Neural cell (in vitro differentiated cells): Measurements from ENCODE around the gene CHST11. TPM values are rescaled to one million over a fixed set of nuclear protein-coding genes. Genes with fewer than 3 reads are reported as not detected.

Source experiments
- H2AFZ ChIP-seq: fragments of 200-600, 300-800 bp; sonication (generic), shearing (Covaris generic); 2 replicates; pipeline ENCODE4 v1.6.0; 2014; ENCODE audit warnings: low read depth, mild to moderate bottlenecking, antibody characterized with exemption, low read length, moderate library complexity
- H3F3A ChIP-seq: fragments of 200-600 bp; shearing (Covaris generic); 2 replicates; pipeline ENCODE4 v1.6.1; 2016; ENCODE audit warnings: mild to moderate bottlenecking, moderate library complexity, mixed read lengths, antibody characterized with exemption, low read length; ENCODE audit not compliant: insufficient read depth, poor library complexity, severe bottlenecking
- H3K27ac ChIP-seq: fragments of 200-600, 300-800 bp; sonication (generic), shearing (Covaris generic); 2 replicates; pipeline ENCODE4 v1.5.1; 2014; ENCODE audit warnings: mild to moderate bottlenecking, low read length, moderate library complexity
- H3K27me3 ChIP-seq: fragments of 300-800, 200-600 bp; sonication (generic), shearing (Covaris generic); 2 replicates; pipeline ENCODE4 v1.6.0; 2014; ENCODE audit warnings: mild to moderate bottlenecking, low read depth, low read length, moderate library complexity; ENCODE audit not compliant: insufficient read depth
- H3K36me3 ChIP-seq: fragments of 300-800, 200-600 bp; sonication (generic), shearing (Covaris generic); 2 replicates; pipeline ENCODE4 v1.5.1; 2014; ENCODE audit warnings: mild to moderate bottlenecking, antibody characterized with exemption, low read length, moderate library complexity; ENCODE audit not compliant: insufficient read depth
- H3K4me2 ChIP-seq: fragments of 300-800, 200-600 bp; sonication (generic), shearing (Covaris generic); 2 replicates; pipeline ENCODE4 v1.6.0; 2014; ENCODE audit warnings: mild to moderate bottlenecking, low read length
- H3K4me3 ChIP-seq: fragments of 300-800, 200-600 bp; sonication (generic), shearing (Covaris generic); 2 replicates; pipeline ENCODE4 v1.5.1; 2014; ENCODE audit warnings: mild to moderate bottlenecking, low read length, moderate library complexity
- H3K79me2 ChIP-seq: fragments of 200-600 bp; shearing (Covaris generic); replicated peaks from 2 replicates; pipeline ENCODE4 v1.6.0; 2014; ENCODE audit warnings: mild to moderate bottlenecking, low read length, moderate library complexity; ENCODE audit not compliant: insufficient read depth
- H3K9ac ChIP-seq: fragments of 300-800, 200-600 bp; sonication (generic), shearing (Covaris generic); 2 replicates; pipeline ENCODE4 v1.6.1; 2016; ENCODE audit warnings: mild to moderate bottlenecking, low read length, mixed read lengths
- H3K9me2 ChIP-seq: fragments of 200-600 bp; shearing (Covaris generic); 2 replicates; pipeline ENCODE4 v1.6.1; 2016; ENCODE audit warnings: mild to moderate bottlenecking, low read length, mixed read lengths; ENCODE audit not compliant: insufficient read depth
- H3K9me3 ChIP-seq: fragments of 200-600, 300-800 bp; sonication (generic), shearing (Covaris generic); 2 replicates; pipeline ENCODE4 v1.6.1; 2016; ENCODE audit warnings: mild to moderate bottlenecking, mixed run types, low read length, moderate library complexity, mixed read lengths
- H4K20me1 ChIP-seq: fragments of 200-600 bp; shearing (Covaris generic); 2 replicates; pipeline ENCODE4 v1.6.1; 2016; ENCODE audit warnings: mild to moderate bottlenecking, mixed run types; ENCODE audit not compliant: insufficient read depth
- CTCF ChIP-seq: fragments of 450-650 bp; IDR thresholded peaks from 2 replicates; pipeline ENCODE4 v1.5.1; 2014; ENCODE audit warnings: antibody characterized with exemption, mild to moderate bottlenecking, moderate library complexity; ENCODE audit not compliant: poor library complexity, severe bottlenecking
- EP300 ChIP-seq: fragments of 450-650 bp; conservative IDR thresholded peaks from 2 replicates; pipeline ENCODE4 v1.6.1; 2014; ENCODE audit warnings: antibody characterized with exemption, mild to moderate bottlenecking, moderate library complexity; ENCODE audit not compliant: poor library complexity, severe bottlenecking
- EZH2 ChIP-seq: fragments of 200-600, 300-800 bp; shearing (Covaris generic), sonication (generic); IDR thresholded peaks from 2 replicates; pipeline ENCODE4 v1.6.1; 2014; ENCODE audit warnings: antibody characterized with exemption, low read length, borderline replicate concordance, mild to moderate bottlenecking; ENCODE audit not compliant: insufficient read depth, poor library complexity, severe bottlenecking
- MXI1 ChIP-seq: fragments of 450-650 bp; conservative IDR thresholded peaks from 2 replicates; pipeline ENCODE4 v1.6.1; 2014; ENCODE audit warnings: antibody characterized with exemption, mild to moderate bottlenecking; ENCODE audit not compliant: poor library complexity, severe bottlenecking
- POLR2AphosphoS5 ChIP-seq: IDR thresholded peaks from 2 replicates; pipeline ENCODE4 v1.6.1; 2012
- RAD21 ChIP-seq: fragments of 450-650 bp; conservative IDR thresholded peaks from 2 replicates; pipeline ENCODE4 v1.6.1; 2014; ENCODE audit warnings: antibody characterized with exemption, mild to moderate bottlenecking, moderate library complexity
- REST ChIP-seq: IDR thresholded peaks from 2 replicates; pipeline ENCODE4 v1.6.1; 2012; ENCODE audit warnings: borderline replicate concordance
- SMC3 ChIP-seq: fragments of 450-650 bp; conservative IDR thresholded peaks from 2 replicates; pipeline ENCODE4 v1.6.1; 2014; ENCODE audit warnings: antibody characterized with exemption, mild to moderate bottlenecking, moderate library complexity; ENCODE audit not compliant: poor library complexity
- TAF1 ChIP-seq: IDR thresholded peaks from 2 replicates; pipeline ENCODE4 v1.6.1; 2012; ENCODE audit warnings: low read depth
- polyA plus RNA-seq: library from polyadenylated mRNA; depleted of rRNA; stranded (reverse); fragments of >200 nt; gene quantifications from 2 replicates; pipeline ENCODE4 v1.2.3, GENCODE V29; 2014

The CHST11 gene
- polyA plus RNA-seq, 1 donor from 2014 or later: 15.0 TPM

GRCh38 chr12:104792570-104792969, 335.8 kb downstream of the CHST11 start:
- no peaks in the 10 kb centered on the region for H4K20me1 ChIP-seq
- H3K4me2 ChIP-seq: no peak overlapping the region
- no peak overlapping the region for H3K9ac ChIP-seq
- H3K9me2 ChIP-seq: no peaks in the 10 kb centered on the region
- H3K27me3 ChIP-seq: no peaks in the 10 kb centered on the region
- no peaks in the 10 kb centered on the region for H3K9me3 ChIP-seq
- H3K4me3 ChIP-seq: no peak overlapping the region
- H3F3A ChIP-seq: no peaks in the 10 kb centered on the region
- no peaks in the 10 kb centered on the region for H3K79me2 ChIP-seq
- H3K36me3 ChIP-seq: no peaks in the 10 kb centered on the region
- no peak for TF ChIP-seq RAD21
- TF ChIP-seq CTCF: no peak
- TF ChIP-seq POLR2AphosphoS5: no peak
- TF ChIP-seq MXI1: no peak
- no peak for TF ChIP-seq TAF1
- no peak for TF ChIP-seq EZH2
- no peak for TF ChIP-seq EP300
- TF ChIP-seq SMC3: no peak
- TF ChIP-seq REST: no peak
- no peak overlapping the region for H3K27ac ChIP-seq
- no peak overlapping the region for H2AFZ ChIP-seq

- H3K9me3 ChIP-seq: no peaks in the 10 kb centered on the region
- no peak overlapping the region for H3K9ac ChIP-seq
- TF ChIP-seq EZH2 (no peak), POLR2AphosphoS5 (no peak), SMC3 (no peak), RAD21 (no peak), CTCF (no peak), REST (no peak), MXI1 (no peak), TAF1 (no peak)
- no peak overlapping the region for H3K4me3 ChIP-seq
- no peaks in the 10 kb centered on the region for H3F3A ChIP-seq
- H3K4me2 ChIP-seq: no peak overlapping the region
- H2AFZ ChIP-seq: no peak overlapping the region
- H3K27ac ChIP-seq: no peak overlapping the region
- no peaks in the 10 kb centered on the region for H3K79me2 ChIP-seq
- no peaks in the 10 kb centered on the region for H4K20me1 ChIP-seq
- H3K36me3 ChIP-seq: no peaks in the 10 kb centered on the region
- no peaks in the 10 kb centered on the region for H3K9me2 ChIP-seq
- H3K27me3 ChIP-seq: no peaks in the 10 kb centered on the region
These were observed 336.5 kb downstream of the CHST11 start for GRCh38 chr12:104793285-104793684.
